Mucosa of descending colon (tissue), 3 donors: Measurements from ENCODE around the gene FOXP1. TPM values are rescaled to one million over a fixed set of nuclear protein-coding genes. Genes with fewer than 3 reads are reported as not detected.

ENCODE experiments used
- ATAC-seq: fragments of 200-7000 bp; cut with Tn5 transposase; one replicate; pipeline ENCODE4 v1.9.1; 2020; ENCODE audit warnings: mild to moderate bottlenecking, moderate library complexity
- DNase-seq, 3 donors: peaks; one replicate each; pipeline ENCODE4 v3.0.0-alpha.2; 2020
- H3K36me3 ChIP-seq: fragments of 200-600 bp; one replicate; pipeline ENCODE4 v1.8.0; 2021; ENCODE audit warnings: low read depth, mild to moderate bottlenecking
- H3K4me1 ChIP-seq: fragments of 200-600 bp; one replicate; pipeline ENCODE4 v1.8.0; 2021; ENCODE audit warnings: low read depth, mild to moderate bottlenecking
- H3K4me3 ChIP-seq: fragments of 200-600 bp; one replicate; pipeline ENCODE4 v1.8.0; 2021; ENCODE audit warnings: mild to moderate bottlenecking
- H3K9me3 ChIP-seq: fragments of 200-600 bp; one replicate; pipeline ENCODE4 v1.8.0; 2021; ENCODE audit warnings: mild to moderate bottlenecking
- CTCF ChIP-seq: fragments of 200-600 bp; IDR thresholded peaks from one replicate; pipeline ENCODE4 v1.8.0; 2022; ENCODE audit warnings: antibody characterized with exemption, mild to moderate bottlenecking
- intact Hi-C, 2 donors: fragments of 100-400 bp; cut with DNase I in 1 of 2; cut with micrococcal nuclease in 1 of 2; formaldehyde crosslinking; loops; one replicate each; pipeline versions ENCODE4 v1.11.0 to v1.11.1; 2022; cut with DNase I, micrococcal nuclease
- total RNA-seq, 3 donors: library from RNA; stranded (reverse); fragmentation: NEBNext Ultra II Directional in 2 of 3; extraction: Animal tissue kit (Norgen Biotek cat#: 25700) in 2 of 3; gene quantifications; one replicate each; pipeline versions ENCODE4 v1.2.1 to v1.2.4, GENCODE V29; 2021 to 2023
- donor health status: DM: no; HTN: no; CAD: no; lungs with moderate emphysema.
- donor health status: DM: no; HTN: no; CAD: no.
- donor health status: DM: no; HTN: yes; CAD: no.

Gene FOXP1
- total RNA-seq, 3 donors from 2014 or later: 133 to 217 (median 214) TPM

- intact Hi-C loops: no loop called here
- no peak for ATAC-seq
- H3K4me1 ChIP-seq: peaks cover 9% of the 10 kb centered on the region
- TF ChIP-seq CTCF: no peak
- no peaks in the 10 kb centered on the region for H3K9me3 ChIP-seq
- H3K36me3 ChIP-seq: no peaks in the 10 kb centered on the region
- H3K4me3 ChIP-seq: no peak overlapping the region
- no peak for DNase-seq
Measured at GRCh38 chr3:71240034-71240433, 343.5 kb downstream of the FOXP1 start.

GRCh38 chr3:71238355-71238757 lies 345.2 kb downstream of the FOXP1 start:
- ATAC-seq (peak; percentile 87), DNase-seq (peak in 1 of 3 donors; percentile 46)
- H3K36me3 ChIP-seq: no peaks in the 10 kb centered on the region
- H3K4me3 ChIP-seq: no peak overlapping the region
- H3K9me3 ChIP-seq: no peaks in the 10 kb centered on the region
- peaks cover 9% of the 10 kb centered on the region for H3K4me1 ChIP-seq
- intact Hi-C loops: no loop called here
- TF ChIP-seq CTCF: no peak

- H3K4me3 ChIP-seq: no peak overlapping the region
- ATAC-seq: no peak
- no peaks in the 10 kb centered on the region for H3K36me3 ChIP-seq
Measured at GRCh38 chr3:71237672-71238071, 345.9 kb downstream of the FOXP1 start.

GRCh38 chr3:71235846-71236245 lies 347.7 kb downstream of the FOXP1 start:
- H3K9me3 ChIP-seq: no peaks in the 10 kb centered on the region
- no peak for ATAC-seq
- no peaks in the 10 kb centered on the region for H3K36me3 ChIP-seq
- peaks cover 9% of the 10 kb centered on the region for H3K4me1 ChIP-seq
- no peak for DNase-seq
- no peak for TF ChIP-seq CTCF
- intact Hi-C loops: no loop called here
- no peak overlapping the region for H3K4me3 ChIP-seq

More at GRCh38 chr3:71237672-71238071, 345.9 kb downstream of the FOXP1 start:
- intact Hi-C loops: no loop called here
- no peak for TF ChIP-seq CTCF
- H3K4me1 ChIP-seq: peaks cover 9% of the 10 kb centered on the region
- no peaks in the 10 kb centered on the region for H3K9me3 ChIP-seq
- no peak for DNase-seq

GRCh38 chr3:71232895-71233294 lies 350.6 kb downstream of the FOXP1 start:
- no peak for TF ChIP-seq CTCF
- Histone ChIP-seq H3K4me1 (peaks cover 3% of the 10 kb centered on the region), H3K36me3 (no peaks in the 10 kb centered on the region), H3K9me3 (no peaks in the 10 kb centered on the region), H3K4me3 (no peak overlapping the region)
- DNase-seq (no peak), ATAC-seq (no peak)
- intact Hi-C loops: no loop called here

- intact Hi-C loops: no loop called here
- Histone ChIP-seq H3K9me3 (no peaks in the 10 kb centered on the region), H3K4me3 (no peak overlapping the region), H3K4me1 (no peaks in the 10 kb centered on the region), H3K36me3 (no peaks in the 10 kb centered on the region)
- DNase-seq: no peak
- TF ChIP-seq CTCF: no peak
- no peak for ATAC-seq
Measured at GRCh38 chr3:71232175-71232679, 351.3 kb downstream of the FOXP1 start.
